Neural crest cell (in vitro differentiated cells): ENCODE data around the gene ERGIC1. TPM values are rescaled to one million over a fixed set of nuclear protein-coding genes. Genes with fewer than 3 reads are reported as not detected.

Source experiments
- DNase-seq: peaks from one replicate; pipeline ENCODE4 v3.0.0; 2021; ENCODE audit warnings: low read depth, mixed read lengths, low spot score
- H3K27ac Mint-ChIP-seq: one replicate; pipeline ENCODE4 v1.8.0; 2021; ENCODE audit warnings: mild to moderate bottlenecking, mixed read lengths; ENCODE audit not compliant: unreplicated experiment
- H3K27me3 Mint-ChIP-seq: 2 replicates; pipeline ENCODE4 v1.8.0; 2021; ENCODE audit warnings: low read depth, mild to moderate bottlenecking, mixed read lengths
- H3K36me3 Mint-ChIP-seq: 2 replicates; pipeline ENCODE4 v1.8.0; 2021; ENCODE audit warnings: low read depth, mild to moderate bottlenecking, mixed read lengths
- H3K4me1 Mint-ChIP-seq: 2 replicates; pipeline ENCODE4 v1.8.0; 2021; ENCODE audit warnings: mixed read lengths
- H3K4me3 Mint-ChIP-seq: one replicate; pipeline ENCODE4 v1.8.0; 2021; ENCODE audit warnings: mild to moderate bottlenecking, mixed read lengths
- H3K9me3 Mint-ChIP-seq: 2 replicates; pipeline ENCODE4 v1.8.0; 2021; ENCODE audit warnings: mixed read lengths
- total RNA-seq: library from RNA; stranded (reverse); gene quantifications from 2 replicates; pipeline ENCODE4 v1.2.1, GENCODE V29; 2021
- TF ChIP-seq, protein P1 (sequence below): fragments of 200-600 bp; sonication (generic); conservative IDR thresholded peaks from 2 replicates; pipeline ENCODE4 v1.5.0; 2021; ENCODE audit warnings: antibody characterized with exemption, mild to moderate bottlenecking

The ERGIC1 gene
- total RNA-seq, 1 donor from 2014 or later, result 108 TPM

DNA sequence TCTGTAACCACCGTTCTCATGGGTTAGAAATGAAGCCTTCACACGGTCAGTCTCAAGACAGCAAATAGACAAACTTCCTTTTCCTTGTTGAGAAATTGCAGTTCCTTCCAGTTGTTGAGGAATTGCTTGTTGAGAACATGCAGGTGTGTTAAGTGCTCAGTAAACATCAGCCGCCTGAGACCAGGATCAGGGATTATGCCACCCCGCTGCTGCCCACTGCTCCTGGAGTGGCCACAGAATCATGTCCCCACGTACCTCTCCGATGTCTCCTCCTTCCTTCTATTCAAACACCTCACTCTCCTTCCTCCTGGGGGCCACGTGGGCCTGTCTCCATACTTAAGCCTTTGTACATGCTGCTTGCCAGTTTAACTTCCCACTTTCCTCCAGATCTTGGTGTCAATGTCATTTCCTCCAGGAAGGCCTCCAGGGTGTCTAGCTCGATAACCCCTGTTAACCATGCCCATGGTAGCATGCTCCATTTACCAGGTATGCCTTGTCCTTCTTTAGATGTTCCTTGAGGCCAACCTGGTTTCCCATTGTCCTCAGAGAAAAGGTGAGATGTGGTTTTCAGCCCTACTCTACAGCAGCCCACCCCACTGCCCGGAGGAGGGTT lies 91.4 kb downstream of the ERGIC1 start:
- no peak overlapping the region for H3K4me3 Mint-ChIP-seq
- H3K36me3 Mint-ChIP-seq, result peaks cover 10% of the 10 kb centered on the region

DNA sequence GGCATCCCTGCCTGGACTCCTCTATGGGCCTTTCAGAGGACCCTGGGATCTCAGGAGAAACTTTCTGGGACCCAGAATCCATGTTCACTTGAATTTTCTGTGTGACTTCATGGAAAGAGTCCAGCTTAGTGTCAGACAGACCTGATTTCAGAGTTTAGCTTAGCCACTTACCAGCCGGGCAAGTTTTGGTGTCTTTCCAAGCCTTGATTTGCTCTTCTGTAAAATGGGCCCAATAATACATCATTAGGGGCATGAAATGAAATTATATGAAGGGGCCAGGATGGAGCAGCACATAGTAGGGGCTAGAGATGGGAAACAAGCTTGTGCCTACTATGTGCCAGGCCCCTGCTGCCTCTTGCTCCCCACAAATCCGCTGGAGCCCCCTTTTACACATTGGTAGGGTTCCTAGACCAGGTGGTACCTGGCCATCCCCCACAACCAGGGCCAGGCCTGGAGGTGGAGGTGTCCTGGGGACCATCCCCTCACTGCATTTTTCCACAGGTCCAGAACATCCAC lies 92.0 kb downstream of the ERGIC1 start:
- Mint-ChIP-seq H3K27me3 (no peaks in the 10 kb centered on the region), H3K4me3 (no peak overlapping the region), H3K4me1 (no peaks in the 10 kb centered on the region), H3K36me3 (peaks cover 10% of the 10 kb centered on the region), H3K27ac (no peak overlapping the region), H3K9me3 (no peaks in the 10 kb centered on the region)
- TF ChIP-seq, protein P1, sequence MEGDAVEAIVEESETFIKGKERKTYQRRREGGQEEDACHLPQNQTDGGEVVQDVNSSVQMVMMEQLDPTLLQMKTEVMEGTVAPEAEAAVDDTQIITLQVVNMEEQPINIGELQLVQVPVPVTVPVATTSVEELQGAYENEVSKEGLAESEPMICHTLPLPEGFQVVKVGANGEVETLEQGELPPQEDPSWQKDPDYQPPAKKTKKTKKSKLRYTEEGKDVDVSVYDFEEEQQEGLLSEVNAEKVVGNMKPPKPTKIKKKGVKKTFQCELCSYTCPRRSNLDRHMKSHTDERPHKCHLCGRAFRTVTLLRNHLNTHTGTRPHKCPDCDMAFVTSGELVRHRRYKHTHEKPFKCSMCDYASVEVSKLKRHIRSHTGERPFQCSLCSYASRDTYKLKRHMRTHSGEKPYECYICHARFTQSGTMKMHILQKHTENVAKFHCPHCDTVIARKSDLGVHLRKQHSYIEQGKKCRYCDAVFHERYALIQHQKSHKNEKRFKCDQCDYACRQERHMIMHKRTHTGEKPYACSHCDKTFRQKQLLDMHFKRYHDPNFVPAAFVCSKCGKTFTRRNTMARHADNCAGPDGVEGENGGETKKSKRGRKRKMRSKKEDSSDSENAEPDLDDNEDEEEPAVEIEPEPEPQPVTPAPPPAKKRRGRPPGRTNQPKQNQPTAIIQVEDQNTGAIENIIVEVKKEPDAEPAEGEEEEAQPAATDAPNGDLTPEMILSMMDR, result no peak
- DNase-seq, result no peak

More for the DNA sequence above, 91.4 kb downstream of the ERGIC1 start:
- H3K9me3 Mint-ChIP-seq, result no peaks in the 10 kb centered on the region
- TF ChIP-seq, protein P1, result no peak
- no peaks in the 10 kb centered on the region for H3K27me3 Mint-ChIP-seq
- H3K4me1 Mint-ChIP-seq, result no peaks in the 10 kb centered on the region
- no peak for DNase-seq
- H3K27ac Mint-ChIP-seq, result no peak overlapping the region

GRCh38 chr5:172926796-172927195 lies 92.7 kb downstream of the ERGIC1 start:
- DNase-seq, result no peak
- H3K27ac Mint-ChIP-seq, result peak overlapping the region; percentile 57
- no peaks in the 10 kb centered on the region for H3K9me3 Mint-ChIP-seq
- H3K27me3 Mint-ChIP-seq, result no peaks in the 10 kb centered on the region
- TF ChIP-seq, protein P1, result no peak
- H3K36me3 Mint-ChIP-seq, result peaks cover 7% of the 10 kb centered on the region
- H3K4me3 Mint-ChIP-seq, result no peak overlapping the region
- no peaks in the 10 kb centered on the region for H3K4me1 Mint-ChIP-seq

- H3K27ac Mint-ChIP-seq, result no peak overlapping the region
Measured at GRCh38 chr5:172929371-172929838, 95.4 kb downstream of the ERGIC1 start.

DNA sequence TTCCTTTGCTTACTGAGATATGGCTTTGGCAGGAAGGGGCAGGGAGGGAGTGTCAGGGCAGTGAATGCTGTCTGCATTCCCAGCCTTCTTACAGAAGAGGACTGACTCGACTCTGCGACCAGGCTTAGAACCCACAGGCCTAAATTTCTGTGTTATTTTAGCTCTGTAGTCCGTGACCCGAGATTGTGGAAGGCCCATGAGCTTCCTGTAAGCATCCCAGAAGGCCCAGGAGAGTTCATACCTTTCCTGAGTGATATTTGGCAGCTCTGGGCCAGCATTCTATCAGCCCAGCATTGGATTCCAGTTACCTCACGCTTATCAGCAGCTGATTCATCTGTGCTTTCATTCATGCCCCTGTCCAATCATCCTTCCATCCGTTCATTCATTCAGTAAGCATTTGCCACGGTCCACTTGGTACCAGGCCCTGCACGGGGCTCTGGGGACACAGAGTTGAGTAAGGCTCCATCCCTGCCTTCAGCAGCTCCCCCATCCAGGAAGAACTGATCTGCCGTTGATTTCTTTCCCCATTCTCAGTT lies 97.0 kb downstream of the ERGIC1 start:
- no peaks in the 10 kb centered on the region for H3K9me3 Mint-ChIP-seq
- no peak overlapping the region for H3K4me3 Mint-ChIP-seq
- TF ChIP-seq, protein P1, result no peak
- H3K36me3 Mint-ChIP-seq, result peaks cover 2% of the 10 kb centered on the region
- H3K27me3 Mint-ChIP-seq, result no peaks in the 10 kb centered on the region
- peaks cover 6% of the 10 kb centered on the region for H3K4me1 Mint-ChIP-seq
- no peak for DNase-seq
- H3K27ac Mint-ChIP-seq, result peak overlapping the region; percentile 60

More at GRCh38 chr5:172929371-172929838, 95.4 kb downstream of the ERGIC1 start:
- Mint-ChIP-seq H3K4me3 (no peak overlapping the region), H3K27me3 (no peaks in the 10 kb centered on the region), H3K4me1 (peaks cover 6% of the 10 kb centered on the region), H3K9me3 (no peaks in the 10 kb centered on the region), H3K36me3 (peaks cover 2% of the 10 kb centered on the region)
- DNase-seq, result no peak
- TF ChIP-seq, protein P1, result no peak
